Measurements from ENCODE around the gene ADORA2B.

ADORA2B gene

GRCh38 chr17:15999141-15999973 lies 54.4 kb downstream of the ADORA2B start, which contains the start of the genes TTC19 and ZSWIM7:
TSS of gene TTC19 (plus strand) at chr17:15999824. CDS start at chr17:15999849, 25 bp downstream.
TSS of gene ZSWIM7 (minus strand) at chr17:15999704. CDS start at chr17:15999594, 110 bp downstream.
- peak; percentile 98 for DNase-seq

GRCh38 chr17:15999974-16000827 lies 55.3 kb downstream of the ADORA2B start:
- no peak for DNase-seq

GRCh38 chr17:16001226-16001897 lies 56.4 kb downstream of the ADORA2B start:
- DNase-seq: peak; percentile 56

- DNase-seq: no peak
These were observed 57.9 kb downstream of the ADORA2B start for GRCh38 chr17:16002708-16003260.

- DNase-seq: no peak
These were observed 58.9 kb downstream of the ADORA2B start for GRCh38 chr17:16003841-16004240.

- DNase-seq: no peak
These were observed 60.7 kb downstream of the ADORA2B start for GRCh38 chr17:16005636-16006035.

- DNase-seq: peak; percentile 35
These were observed 62.5 kb downstream of the ADORA2B start for GRCh38 chr17:16007439-16007838.

- DNase-seq: no peak
These were observed 69.0 kb downstream of the ADORA2B start for GRCh38 chr17:16013943-16014407.

GRCh38 chr17:16019347-16019746 lies 74.4 kb downstream of the ADORA2B start:
- no peak for DNase-seq

- DNase-seq: no peak
These were observed 79.0 kb downstream of the ADORA2B start for GRCh38 chr17:16023881-16024280.

GRCh38 chr17:16025202-16025601 lies 80.3 kb downstream of the ADORA2B start:
- no peak for DNase-seq
